Measurements from ENCODE around the gene KLHDC7B. TPM values are rescaled to one million over a fixed set of nuclear protein-coding genes. Genes with fewer than 3 reads are reported as not detected.

The KLHDC7B gene
- total RNA-seq (ENCODE audit: low replicate concordance): 0.10 TPM in 1 of 2 replicates, not detected in the other
- long read RNA-seq: 0 reads

DNA sequence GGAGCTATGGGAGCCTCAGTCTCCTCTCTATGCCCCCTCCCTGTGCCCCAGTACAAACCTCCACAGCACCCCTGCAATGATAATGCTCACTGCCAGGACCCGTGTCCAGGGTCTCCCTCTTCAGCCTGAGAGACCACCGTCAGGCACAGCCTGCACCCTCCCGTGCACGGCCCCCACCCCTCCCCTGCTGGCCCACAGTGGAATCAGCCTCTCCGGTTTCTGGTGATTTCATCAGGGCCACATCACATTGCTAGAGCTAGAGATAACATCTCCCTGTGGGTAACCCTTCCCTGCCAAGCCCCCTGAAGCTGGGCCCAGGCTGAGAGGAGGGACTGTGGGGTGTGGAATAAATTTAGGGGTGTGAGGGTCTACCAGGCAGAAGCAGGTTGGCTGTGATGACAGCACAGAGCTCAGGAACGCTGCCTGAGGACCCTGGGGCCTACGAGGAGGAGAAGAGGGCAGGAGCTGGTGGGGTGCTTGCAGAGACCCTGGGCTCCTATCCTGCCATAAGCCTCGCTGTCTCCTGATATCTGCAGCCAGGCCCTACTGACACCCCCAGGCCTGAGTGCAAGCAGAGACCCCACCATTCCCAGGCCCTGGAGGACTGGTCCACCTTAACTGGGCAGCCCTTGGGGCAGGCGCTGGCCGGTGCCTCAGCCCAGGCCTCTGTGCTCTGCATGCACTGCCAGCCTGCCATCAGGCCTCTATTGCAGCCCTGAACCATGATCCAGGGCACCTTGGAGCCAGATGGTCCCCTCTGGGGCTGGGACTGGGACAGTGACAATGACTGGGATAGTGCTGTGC lies at the start of gene KLHDC7B:
Gene KLHDC7B, plus strand, starts transcription at position 378 of the 804 bp plus-strand sequence. Its CDS starts 345 bp downstream, at position 723.
- no peak for DNase-seq (ENCODE audit: extremely low spot score, unreplicated experiment)
- peaks cover 7% of the 10 kb centered on the region for H3K27me3 Mint-ChIP-seq
- H3K36me3 Mint-ChIP-seq: no peaks in the 10 kb centered on the region
- H3K4me1 Mint-ChIP-seq (ENCODE audit: unreplicated experiment): peaks cover 3% of the 10 kb centered on the region
- TF ChIP-seq, protein P1, sequence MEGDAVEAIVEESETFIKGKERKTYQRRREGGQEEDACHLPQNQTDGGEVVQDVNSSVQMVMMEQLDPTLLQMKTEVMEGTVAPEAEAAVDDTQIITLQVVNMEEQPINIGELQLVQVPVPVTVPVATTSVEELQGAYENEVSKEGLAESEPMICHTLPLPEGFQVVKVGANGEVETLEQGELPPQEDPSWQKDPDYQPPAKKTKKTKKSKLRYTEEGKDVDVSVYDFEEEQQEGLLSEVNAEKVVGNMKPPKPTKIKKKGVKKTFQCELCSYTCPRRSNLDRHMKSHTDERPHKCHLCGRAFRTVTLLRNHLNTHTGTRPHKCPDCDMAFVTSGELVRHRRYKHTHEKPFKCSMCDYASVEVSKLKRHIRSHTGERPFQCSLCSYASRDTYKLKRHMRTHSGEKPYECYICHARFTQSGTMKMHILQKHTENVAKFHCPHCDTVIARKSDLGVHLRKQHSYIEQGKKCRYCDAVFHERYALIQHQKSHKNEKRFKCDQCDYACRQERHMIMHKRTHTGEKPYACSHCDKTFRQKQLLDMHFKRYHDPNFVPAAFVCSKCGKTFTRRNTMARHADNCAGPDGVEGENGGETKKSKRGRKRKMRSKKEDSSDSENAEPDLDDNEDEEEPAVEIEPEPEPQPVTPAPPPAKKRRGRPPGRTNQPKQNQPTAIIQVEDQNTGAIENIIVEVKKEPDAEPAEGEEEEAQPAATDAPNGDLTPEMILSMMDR (conservative IDR thresholded peaks at IDR 0.05): peak; percentile 18
- no peak within 1 kb of the TSS for H3K27ac Mint-ChIP-seq
- no peak within 1 kb of the TSS for H3K4me3 Mint-ChIP-seq
- H3K9me3 Mint-ChIP-seq: no peaks in the 10 kb centered on the region

DNA sequence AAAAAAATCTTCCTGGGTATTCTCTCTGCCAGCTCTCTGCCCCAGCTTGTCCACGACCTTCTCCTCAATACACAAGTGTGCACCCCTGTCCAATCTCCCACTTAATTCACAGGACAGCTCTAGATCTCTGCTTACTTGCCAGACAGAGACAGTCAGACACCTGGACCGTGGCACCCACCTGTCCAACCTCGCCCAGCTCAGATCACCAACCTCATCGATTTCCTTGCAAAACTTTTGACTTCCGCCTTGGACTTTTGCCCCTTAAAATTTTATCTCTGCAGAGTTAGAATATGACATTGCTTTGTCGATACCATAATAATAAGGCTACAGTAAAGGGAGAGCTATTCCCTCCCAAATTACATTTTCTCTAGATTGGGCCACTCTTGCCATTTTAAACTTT lies 48.6 kb upstream of the KLHDC7B start:
- no peak for DNase-seq (ENCODE audit: extremely low spot score, unreplicated experiment)
- Mint-ChIP-seq H3K4me1 (ENCODE audit: unreplicated experiment) (peaks cover 13% of the 10 kb centered on the region), H3K27ac (no peak overlapping the region), H3K4me3 (no peak overlapping the region), H3K9me3 (no peaks in the 10 kb centered on the region), H3K36me3 (no peaks in the 10 kb centered on the region), H3K27me3 (no peaks in the 10 kb centered on the region)
- TF ChIP-seq, protein P1 (conservative IDR thresholded peaks at IDR 0.05): no peak

DNA sequence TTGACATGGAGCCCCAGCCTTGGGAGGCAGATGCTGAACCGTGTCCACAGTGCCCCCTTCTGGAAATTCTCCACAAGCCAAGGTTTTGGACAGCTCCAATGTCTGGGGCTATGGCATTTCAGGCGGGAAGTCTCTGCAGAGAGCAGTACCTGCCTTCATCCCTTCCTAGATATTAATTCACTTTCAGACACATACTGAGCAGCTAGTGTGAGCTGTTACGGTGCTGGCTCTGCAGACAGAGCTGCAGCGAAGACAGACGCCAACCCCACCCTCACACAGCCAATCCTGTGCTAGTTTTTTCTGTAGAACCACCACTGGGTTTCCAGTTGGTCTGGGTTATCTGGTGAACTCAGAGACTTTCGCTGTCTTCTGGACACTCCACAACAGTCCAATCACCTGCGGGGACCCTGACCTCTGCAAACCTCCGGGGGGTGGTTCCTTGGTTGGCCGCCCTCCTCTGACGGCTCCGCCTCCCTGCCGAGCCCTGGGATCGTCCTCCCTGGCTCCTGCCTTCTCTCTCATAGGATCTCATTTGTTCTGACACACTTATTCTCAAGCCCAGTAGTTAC lies 47.3 kb upstream of the KLHDC7B start:
- Mint-ChIP-seq H3K27ac (peak overlapping the region; percentile 52), H3K36me3 (no peaks in the 10 kb centered on the region), H3K4me3 (peak overlapping the region; percentile 30), H3K4me1 (ENCODE audit: unreplicated experiment) (peaks cover 13% of the 10 kb centered on the region), H3K27me3 (no peaks in the 10 kb centered on the region), H3K9me3 (no peaks in the 10 kb centered on the region)
- DNase-seq (ENCODE audit: extremely low spot score, unreplicated experiment): no peak
- TF ChIP-seq, protein P1 (conservative IDR thresholded peaks at IDR 0.05): peak; percentile 76

DNA sequence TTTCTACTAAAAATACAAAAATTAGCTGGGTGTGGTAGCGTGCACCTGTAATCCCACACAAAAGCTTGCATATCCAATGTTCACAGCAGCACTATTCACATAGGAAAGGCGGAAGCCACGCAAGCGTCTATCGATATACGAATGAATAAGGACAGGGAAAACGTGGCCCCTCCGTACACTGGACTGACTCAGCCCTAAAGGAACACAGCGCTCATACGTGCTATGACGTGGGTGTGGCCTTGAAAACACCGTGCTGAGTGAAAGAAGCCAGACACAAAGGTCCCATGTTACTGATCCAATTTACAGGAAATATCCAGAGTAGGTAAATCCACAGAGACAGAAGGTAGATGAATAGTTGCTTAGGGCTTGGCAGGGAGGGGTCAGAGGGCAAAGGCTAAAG lies 45.2 kb upstream of the KLHDC7B start:
- Mint-ChIP-seq H3K27me3 (no peaks in the 10 kb centered on the region), H3K4me3 (no peak overlapping the region), H3K27ac (no peak overlapping the region), H3K36me3 (no peaks in the 10 kb centered on the region), H3K4me1 (ENCODE audit: unreplicated experiment) (peaks cover 13% of the 10 kb centered on the region), H3K9me3 (no peaks in the 10 kb centered on the region)
- DNase-seq (ENCODE audit: extremely low spot score, unreplicated experiment): no peak
- TF ChIP-seq, protein P1 (conservative IDR thresholded peaks at IDR 0.05): no peak

DNA sequence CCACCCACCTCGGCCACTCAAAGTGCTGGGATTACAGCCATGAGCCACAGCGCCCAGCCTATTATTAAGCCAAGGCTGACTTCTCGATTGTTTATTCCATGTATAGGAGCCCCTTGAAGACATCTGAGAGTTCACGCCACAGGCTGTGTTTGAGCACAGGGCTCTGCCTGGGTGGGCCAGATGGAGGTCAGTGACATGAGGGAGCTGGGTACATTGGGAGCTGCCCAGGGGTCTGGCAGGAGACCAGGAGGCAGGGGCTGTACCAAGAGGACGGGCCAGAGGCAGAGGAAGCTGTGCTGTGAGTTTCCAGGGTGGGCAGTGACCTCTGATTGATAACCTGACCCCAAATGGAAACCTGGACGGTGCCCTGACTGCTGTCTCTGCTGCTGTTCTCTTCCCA lies 43.6 kb upstream of the KLHDC7B start:
- H3K4me1 Mint-ChIP-seq (ENCODE audit: unreplicated experiment): peaks cover 13% of the 10 kb centered on the region
- no peaks in the 10 kb centered on the region for H3K9me3 Mint-ChIP-seq
- TF ChIP-seq, protein P1 (conservative IDR thresholded peaks at IDR 0.05): no peak
- H3K27ac Mint-ChIP-seq: no peak overlapping the region
- no peaks in the 10 kb centered on the region for H3K27me3 Mint-ChIP-seq
- DNase-seq (ENCODE audit: extremely low spot score, unreplicated experiment): no peak
- no peaks in the 10 kb centered on the region for H3K36me3 Mint-ChIP-seq
- H3K4me3 Mint-ChIP-seq: no peak overlapping the region

Measured in type B pancreatic cell (in vitro differentiated cells).